Activated naive CD4-positive, alpha-beta T cell treated with anti-CD3 and anti-CD28 coated beads for 36 hours (primary cell): ENCODE measurements around the gene PTPRN2. TPM values are rescaled to one million over a fixed set of nuclear protein-coding genes. Genes with fewer than 3 reads are reported as not detected.

ENCODE experiments used
- CTCF ChIA-PET: fragments of 350-600 bp; sonication (Branson Sonifier 250); formaldehyde crosslinking; loops from one replicate; lab custom pipeline; 2021; ENCODE audit warnings: antibody characterized with exemption; lab: Charles Lee
- DNase-seq: peaks from one replicate; pipeline ENCODE4 v3.0.0-alpha.2; 2020
- H3K27ac Mint-ChIP-seq: one replicate; pipeline ENCODE4 v1.8.0; 2021; ENCODE audit warnings: mild to moderate bottlenecking, mixed read lengths
- H3K27me3 Mint-ChIP-seq: one replicate; pipeline ENCODE4 v1.8.0; 2021; ENCODE audit warnings: low read depth, mixed read lengths
- H3K36me3 Mint-ChIP-seq: one replicate; pipeline ENCODE4 v1.8.0; 2021; ENCODE audit warnings: low read depth, mixed read lengths
- H3K4me1 Mint-ChIP-seq: one replicate; pipeline ENCODE4 v1.8.0; 2021; ENCODE audit warnings: low read depth, mixed read lengths
- H3K4me3 Mint-ChIP-seq: one replicate; pipeline ENCODE4 v1.8.0; 2021; ENCODE audit warnings: mild to moderate bottlenecking, moderate library complexity, mixed read lengths
- H3K9me3 Mint-ChIP-seq: one replicate; pipeline ENCODE4 v1.8.0; 2021; ENCODE audit warnings: mixed read lengths
- intact Hi-C: fragments of 100-400 bp; cut with micrococcal nuclease; formaldehyde crosslinking; loops from one replicate; pipeline ENCODE4 v1.15.1; 2023
- total RNA-seq, 2 experiments: library from RNA; stranded (reverse); gene quantifications; one replicate each; pipeline ENCODE4 v1.2.3, GENCODE V29; 2021

Gene PTPRN2
- total RNA-seq, 2 experiments from 2014 or later, result 0.54 to 0.62 TPM

DNA sequence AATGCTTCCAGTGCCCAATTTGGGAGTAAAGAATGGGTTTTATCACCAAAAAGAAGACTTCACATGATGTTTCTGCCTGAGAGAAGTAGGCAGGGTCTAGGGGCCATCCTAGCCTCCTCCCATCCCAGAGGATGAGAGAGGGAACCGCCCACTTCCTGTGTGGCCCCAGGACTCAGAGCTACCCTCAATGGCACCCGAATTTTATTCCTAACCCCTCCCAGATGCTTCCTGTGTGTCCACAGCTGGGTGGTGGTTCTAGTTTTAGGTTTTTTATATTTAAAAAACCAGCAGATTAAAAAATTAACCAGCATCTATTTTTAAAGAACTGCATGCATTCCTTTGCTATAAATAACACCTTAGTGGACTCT lies 583.5 kb downstream of the PTPRN2 start:
- Mint-ChIP-seq H3K4me3 (no peak overlapping the region), H3K27me3 (no peaks in the 10 kb centered on the region), H3K4me1 (no peaks in the 10 kb centered on the region), H3K9me3 (no peaks in the 10 kb centered on the region), H3K36me3 (no peaks in the 10 kb centered on the region), H3K27ac (no peak overlapping the region)
- intact Hi-C loops, result no loop called here
- CTCF ChIA-PET, result no interaction called here
- no peak for DNase-seq

DNA sequence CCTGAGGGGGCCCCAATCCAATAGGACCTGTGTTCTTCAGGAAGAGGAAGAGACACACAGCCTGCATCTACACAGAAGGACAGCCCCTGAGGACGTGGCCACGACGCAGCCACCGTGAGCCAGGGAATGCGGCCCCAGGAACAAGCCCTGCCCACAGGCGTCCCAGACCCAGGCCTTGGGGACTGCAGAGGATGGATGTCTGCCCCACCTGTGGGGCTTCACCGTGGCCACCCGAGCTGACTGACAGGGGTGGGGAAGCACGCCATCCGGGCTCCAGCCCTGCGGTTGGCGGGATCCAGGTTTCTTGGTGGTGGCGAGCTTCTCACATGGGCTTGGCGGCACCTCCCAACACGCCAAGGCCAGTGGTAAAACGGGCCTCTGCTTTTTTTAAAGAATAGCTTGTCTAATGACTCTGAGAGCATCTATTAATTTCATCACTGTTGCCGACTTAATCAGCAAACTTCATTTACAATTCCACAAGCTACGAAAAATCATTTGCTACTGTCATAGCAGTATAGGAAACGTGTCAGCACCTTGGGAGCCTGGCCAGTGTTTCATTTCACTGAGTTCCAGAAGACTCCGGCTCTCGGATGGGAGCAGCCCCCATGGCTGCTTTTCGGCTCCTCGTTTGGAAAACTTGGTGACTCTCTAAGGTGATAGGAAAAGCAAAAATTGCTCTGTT lies 584.0 kb downstream of the PTPRN2 start:
- H3K27me3 Mint-ChIP-seq, result no peaks in the 10 kb centered on the region
- H3K4me3 Mint-ChIP-seq, result no peak overlapping the region
- no peaks in the 10 kb centered on the region for H3K36me3 Mint-ChIP-seq
- no peak for DNase-seq
- no peaks in the 10 kb centered on the region for H3K4me1 Mint-ChIP-seq
- CTCF ChIA-PET, result no interaction called here
- no peak overlapping the region for H3K27ac Mint-ChIP-seq
- intact Hi-C loops, result no loop called here
- no peaks in the 10 kb centered on the region for H3K9me3 Mint-ChIP-seq

DNA sequence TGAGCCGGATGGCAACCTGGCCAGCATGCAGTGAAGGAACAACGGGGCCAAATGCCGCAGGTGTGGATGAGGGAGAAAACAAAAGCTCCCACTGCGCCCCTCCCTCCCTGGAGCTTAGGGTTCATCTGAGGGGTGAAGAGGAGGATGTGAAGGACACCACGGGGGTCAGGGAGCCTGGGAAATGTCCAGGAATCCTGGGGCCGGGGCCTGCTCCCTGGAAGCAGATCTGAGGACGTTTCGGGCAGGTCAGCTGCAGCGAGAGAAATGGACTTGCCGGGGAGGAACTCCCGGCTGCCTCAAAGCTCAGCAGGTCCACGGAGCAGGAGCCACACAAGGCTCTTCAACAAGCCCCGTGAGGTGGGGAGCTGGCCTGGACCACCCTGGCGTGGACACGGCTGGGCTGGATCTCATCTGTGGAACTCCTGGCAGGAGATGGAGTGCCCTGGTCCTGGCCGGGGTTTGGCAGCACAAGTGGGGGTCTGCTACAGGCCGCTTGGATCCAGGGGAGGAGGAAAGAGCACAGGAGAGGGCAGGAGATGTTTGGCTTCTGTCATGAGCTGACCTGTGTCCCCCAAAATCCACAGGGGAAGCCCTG lies 585.0 kb downstream of the PTPRN2 start:
- no peak for DNase-seq
- H3K27ac Mint-ChIP-seq, result no peak overlapping the region
- H3K4me1 Mint-ChIP-seq, result no peaks in the 10 kb centered on the region
- intact Hi-C loops, result no loop called here
- no peaks in the 10 kb centered on the region for H3K36me3 Mint-ChIP-seq
- H3K4me3 Mint-ChIP-seq, result no peak overlapping the region
- CTCF ChIA-PET, result no interaction called here
- H3K9me3 Mint-ChIP-seq, result no peaks in the 10 kb centered on the region
- H3K27me3 Mint-ChIP-seq, result no peaks in the 10 kb centered on the region

DNA sequence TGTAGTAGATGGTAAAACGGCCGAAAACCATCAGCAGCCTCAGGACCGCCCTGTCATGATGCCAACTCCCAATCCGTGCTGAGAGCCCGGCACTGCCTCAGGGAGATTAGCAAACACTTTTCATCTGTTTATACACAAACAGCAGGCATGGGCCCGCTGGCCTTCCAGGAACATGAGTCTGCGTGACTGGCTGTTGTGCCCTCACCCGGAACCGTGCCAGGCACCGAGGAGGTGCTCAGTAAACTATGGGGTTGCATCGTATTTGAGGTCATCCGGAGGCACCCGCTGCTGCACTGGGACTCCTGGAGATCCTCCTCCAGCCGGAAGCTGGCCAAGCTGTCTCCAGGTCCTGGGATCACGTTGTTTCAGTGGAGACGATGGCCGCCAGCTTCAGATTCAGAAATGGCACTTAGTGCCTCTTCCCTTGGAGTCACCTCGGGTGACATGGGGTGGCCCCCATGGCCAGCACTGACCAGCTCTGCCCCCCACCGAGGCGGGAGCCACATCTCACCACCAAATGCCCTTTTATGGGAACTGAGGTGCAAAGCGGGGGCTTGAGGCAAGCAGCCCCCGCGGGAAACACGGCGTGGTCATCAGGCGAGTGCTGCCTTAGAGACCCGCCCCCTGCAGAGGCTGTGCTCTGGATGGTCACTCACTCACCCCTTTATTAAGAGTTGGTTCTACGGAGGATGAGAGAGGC lies 585.9 kb downstream of the PTPRN2 start:
- intact Hi-C loops, result no loop called here
- Mint-ChIP-seq H3K27me3 (no peaks in the 10 kb centered on the region), H3K4me1 (no peaks in the 10 kb centered on the region), H3K9me3 (no peaks in the 10 kb centered on the region), H3K36me3 (no peaks in the 10 kb centered on the region), H3K27ac (no peak overlapping the region), H3K4me3 (no peak overlapping the region)
- CTCF ChIA-PET, result no interaction called here
- DNase-seq, result no peak

DNA sequence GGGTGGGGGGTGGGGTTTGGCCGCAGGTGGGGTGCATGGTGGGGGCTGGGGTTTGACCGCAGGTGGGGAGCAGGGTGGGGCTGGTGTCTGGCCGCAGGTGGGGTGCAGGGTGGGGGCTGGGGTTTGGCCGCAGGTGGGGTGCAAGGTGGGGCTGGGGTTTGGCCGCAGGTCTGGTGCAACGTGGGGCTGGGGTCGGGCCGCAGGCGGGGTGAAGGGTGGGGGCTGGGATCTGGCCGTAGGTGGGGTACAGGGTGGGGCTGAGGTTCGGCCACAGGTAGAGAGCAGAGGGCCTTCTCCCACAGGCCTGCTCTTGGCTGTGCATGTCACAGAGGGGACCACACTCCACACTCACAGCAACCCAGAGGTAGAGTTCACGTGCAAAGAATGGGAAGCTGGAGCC lies 586.6 kb downstream of the PTPRN2 start:
- no peak overlapping the region for H3K27ac Mint-ChIP-seq
- H3K36me3 Mint-ChIP-seq, result no peaks in the 10 kb centered on the region
- no peaks in the 10 kb centered on the region for H3K4me1 Mint-ChIP-seq
- no peak overlapping the region for H3K4me3 Mint-ChIP-seq
- no peaks in the 10 kb centered on the region for H3K9me3 Mint-ChIP-seq
- DNase-seq, result no peak
- CTCF ChIA-PET, result no interaction called here
- intact Hi-C loops, result no loop called here
- no peaks in the 10 kb centered on the region for H3K27me3 Mint-ChIP-seq

DNA sequence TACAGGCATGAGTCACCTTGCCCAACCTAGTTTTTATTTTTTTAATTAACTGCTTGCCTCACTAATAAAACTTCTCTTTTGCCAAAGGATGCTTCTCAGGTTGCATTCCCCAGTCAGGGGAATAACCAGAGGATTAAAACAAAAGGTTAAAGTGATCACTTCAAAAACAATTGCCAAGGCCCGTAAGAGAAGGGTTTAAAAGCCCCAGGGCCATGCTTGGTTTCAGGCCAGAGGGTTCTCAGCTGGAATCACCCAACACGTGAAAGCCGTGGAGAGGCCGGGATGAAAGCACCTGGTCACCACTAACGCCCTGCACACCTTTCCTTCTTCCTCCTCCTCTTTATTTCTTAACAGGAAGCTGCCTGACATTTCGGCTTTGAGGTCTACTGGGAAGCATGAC lies 587.5 kb downstream of the PTPRN2 start:
- H3K27ac Mint-ChIP-seq, result no peak overlapping the region
- CTCF ChIA-PET, result no interaction called here
- intact Hi-C loops, result no loop called here
- no peaks in the 10 kb centered on the region for H3K9me3 Mint-ChIP-seq
- no peaks in the 10 kb centered on the region for H3K27me3 Mint-ChIP-seq
- H3K4me3 Mint-ChIP-seq, result no peak overlapping the region
- H3K4me1 Mint-ChIP-seq, result no peaks in the 10 kb centered on the region
- no peak for DNase-seq
- H3K36me3 Mint-ChIP-seq, result no peaks in the 10 kb centered on the region

DNA sequence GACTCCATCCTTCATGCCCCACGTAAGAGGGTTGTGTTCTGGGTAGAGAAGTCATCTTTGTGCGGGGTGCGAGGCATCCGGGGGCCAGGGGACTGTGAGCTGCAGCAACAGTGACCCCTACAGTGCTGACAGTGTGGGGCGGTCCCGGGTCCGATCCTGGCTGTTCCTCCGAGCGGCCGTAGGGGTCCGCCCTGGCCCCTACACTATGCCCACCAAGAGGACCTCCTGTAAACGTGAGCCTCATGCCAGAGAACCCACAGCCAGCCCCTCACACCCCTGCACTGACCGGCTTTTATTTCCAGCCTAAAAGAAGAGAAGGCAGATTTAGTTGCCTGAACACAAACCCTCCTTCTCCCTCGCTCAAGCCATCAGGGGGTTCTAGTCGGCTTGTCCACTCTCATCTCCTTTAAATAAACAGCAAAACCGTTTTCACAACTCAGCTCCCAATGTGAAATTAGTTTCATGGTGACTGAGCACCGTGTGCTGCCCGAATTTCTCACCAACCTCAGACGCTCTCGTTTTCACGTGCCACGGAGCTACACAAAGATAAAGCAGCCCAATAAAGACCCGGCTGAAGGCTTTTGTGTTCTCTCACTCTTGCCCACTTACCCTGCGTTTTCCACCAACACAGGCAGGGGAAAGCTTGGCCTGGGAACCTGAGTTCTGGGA lies 588.6 kb downstream of the PTPRN2 start:
- H3K4me3 Mint-ChIP-seq, result no peak overlapping the region
- H3K9me3 Mint-ChIP-seq, result no peaks in the 10 kb centered on the region
- no peak overlapping the region for H3K27ac Mint-ChIP-seq
- no peaks in the 10 kb centered on the region for H3K36me3 Mint-ChIP-seq
- intact Hi-C loops, result no loop called here
- no peaks in the 10 kb centered on the region for H3K27me3 Mint-ChIP-seq
- no peaks in the 10 kb centered on the region for H3K4me1 Mint-ChIP-seq
- DNase-seq, result no peak
- CTCF ChIA-PET, result no interaction called here

DNA sequence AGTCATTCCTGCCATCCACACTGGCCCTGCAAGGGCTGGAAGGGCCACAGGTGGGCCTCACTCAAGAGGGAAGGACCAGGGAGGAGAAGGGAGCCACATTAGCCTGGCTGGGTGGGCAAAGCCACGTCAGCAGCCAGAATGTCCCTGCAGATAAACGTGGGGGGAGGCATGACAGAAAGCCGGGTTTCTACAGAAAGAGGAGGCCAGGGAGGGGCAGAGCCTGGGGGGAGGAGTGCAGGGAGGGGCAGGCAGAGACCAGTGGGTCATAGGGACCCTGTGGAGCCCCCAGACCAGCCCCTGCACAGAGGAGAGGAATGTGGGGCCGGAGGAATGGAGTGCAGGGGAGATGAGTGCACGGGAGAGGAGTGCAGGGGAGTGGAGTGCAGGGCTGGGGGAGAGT lies 590.2 kb downstream of the PTPRN2 start:
- no peak overlapping the region for H3K27ac Mint-ChIP-seq
- no peaks in the 10 kb centered on the region for H3K4me1 Mint-ChIP-seq
- no peaks in the 10 kb centered on the region for H3K36me3 Mint-ChIP-seq
- no peak for DNase-seq
- no peak overlapping the region for H3K4me3 Mint-ChIP-seq
- no peaks in the 10 kb centered on the region for H3K27me3 Mint-ChIP-seq
- CTCF ChIA-PET, result no interaction called here
- intact Hi-C loops, result no loop called here
- H3K9me3 Mint-ChIP-seq, result no peaks in the 10 kb centered on the region

DNA sequence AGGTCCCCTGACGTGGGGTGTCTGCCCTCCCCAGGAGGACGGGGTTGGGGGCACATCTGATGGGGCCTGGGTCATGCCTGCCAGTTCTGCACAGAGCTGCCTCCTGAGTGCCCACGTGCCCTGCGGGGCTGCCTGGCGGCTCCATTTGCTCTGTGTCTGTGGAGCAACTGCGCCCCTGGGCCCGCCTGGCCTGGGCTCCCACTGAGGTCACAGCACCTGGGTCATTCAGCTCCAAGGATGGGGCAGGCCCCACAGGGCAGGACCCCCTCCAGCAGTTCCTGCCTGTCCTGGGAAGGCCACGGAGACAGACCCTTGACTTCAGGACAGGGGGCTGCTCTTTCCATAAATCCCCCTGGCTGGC lies 590.6 kb downstream of the PTPRN2 start:
- Mint-ChIP-seq H3K9me3 (no peaks in the 10 kb centered on the region), H3K4me1 (no peaks in the 10 kb centered on the region), H3K36me3 (no peaks in the 10 kb centered on the region), H3K27ac (no peak overlapping the region), H3K4me3 (no peak overlapping the region), H3K27me3 (no peaks in the 10 kb centered on the region)
- CTCF ChIA-PET, result no interaction called here
- intact Hi-C loops, result no loop called here
- no peak for DNase-seq

DNA sequence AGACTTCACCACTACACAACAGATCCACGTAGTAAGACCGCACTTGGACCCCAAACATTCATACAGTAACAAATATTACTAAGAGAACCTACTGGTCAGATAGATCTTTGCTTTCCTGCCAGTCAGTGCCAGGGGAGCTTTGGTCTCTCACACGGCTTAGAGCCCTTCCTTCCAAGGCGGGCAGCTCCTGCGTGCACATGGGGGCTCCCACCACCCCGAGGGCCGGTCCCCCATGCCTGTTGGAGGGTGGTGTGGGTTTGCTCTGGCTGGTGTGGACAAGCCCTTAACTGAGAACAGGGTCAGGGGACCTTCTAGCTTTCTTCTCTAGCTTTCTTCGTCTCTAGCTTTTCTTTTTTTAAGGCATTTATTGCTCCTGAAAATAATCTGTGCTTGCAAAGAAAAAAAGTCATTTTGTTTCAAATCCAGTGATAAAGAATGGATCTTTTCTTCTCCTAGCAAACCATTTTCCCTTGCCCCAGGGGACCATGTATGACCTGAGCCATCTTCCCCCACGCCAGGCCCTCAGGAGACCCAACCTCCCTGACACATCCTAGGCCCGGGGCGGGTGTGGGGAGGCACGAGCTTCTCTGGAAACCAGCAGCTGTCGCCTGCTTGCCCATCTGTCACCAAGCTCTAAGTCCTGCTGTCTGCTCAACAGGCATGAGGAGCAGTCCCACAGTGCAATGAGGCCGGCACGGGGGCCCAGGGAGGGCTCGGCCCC lies 591.1 kb downstream of the PTPRN2 start:
- no peaks in the 10 kb centered on the region for H3K9me3 Mint-ChIP-seq
- no peaks in the 10 kb centered on the region for H3K4me1 Mint-ChIP-seq
- H3K27me3 Mint-ChIP-seq, result no peaks in the 10 kb centered on the region
- CTCF ChIA-PET, result no interaction called here
- no peak overlapping the region for H3K27ac Mint-ChIP-seq
- no peak for DNase-seq
- intact Hi-C loops, result no loop called here
- H3K4me3 Mint-ChIP-seq, result no peak overlapping the region
- no peaks in the 10 kb centered on the region for H3K36me3 Mint-ChIP-seq

DNA sequence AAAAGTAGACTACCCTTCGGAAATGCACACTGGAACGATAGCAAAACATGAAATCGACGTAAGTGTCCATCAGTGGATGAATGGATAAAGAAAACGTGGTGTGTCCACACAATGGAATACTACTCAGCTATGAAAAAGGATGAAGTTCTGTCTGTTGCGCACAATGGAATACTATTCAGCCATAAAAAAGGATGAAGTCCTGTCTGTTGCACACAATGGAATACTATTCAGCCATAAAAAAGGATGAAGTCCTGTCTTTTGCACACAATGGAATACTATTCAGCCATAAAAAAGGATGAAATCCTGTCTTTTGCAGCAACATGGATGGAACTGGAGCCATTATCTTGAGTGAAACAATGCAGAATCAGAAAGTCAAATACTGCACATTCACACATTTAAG lies 591.8 kb downstream of the PTPRN2 start:
- no peak overlapping the region for H3K4me3 Mint-ChIP-seq
- H3K36me3 Mint-ChIP-seq, result no peaks in the 10 kb centered on the region
- H3K27me3 Mint-ChIP-seq, result no peaks in the 10 kb centered on the region
- no peak overlapping the region for H3K27ac Mint-ChIP-seq
- no peak for DNase-seq
- intact Hi-C loops, result no loop called here
- CTCF ChIA-PET, result no interaction called here
- no peaks in the 10 kb centered on the region for H3K4me1 Mint-ChIP-seq
- H3K9me3 Mint-ChIP-seq, result no peaks in the 10 kb centered on the region

DNA sequence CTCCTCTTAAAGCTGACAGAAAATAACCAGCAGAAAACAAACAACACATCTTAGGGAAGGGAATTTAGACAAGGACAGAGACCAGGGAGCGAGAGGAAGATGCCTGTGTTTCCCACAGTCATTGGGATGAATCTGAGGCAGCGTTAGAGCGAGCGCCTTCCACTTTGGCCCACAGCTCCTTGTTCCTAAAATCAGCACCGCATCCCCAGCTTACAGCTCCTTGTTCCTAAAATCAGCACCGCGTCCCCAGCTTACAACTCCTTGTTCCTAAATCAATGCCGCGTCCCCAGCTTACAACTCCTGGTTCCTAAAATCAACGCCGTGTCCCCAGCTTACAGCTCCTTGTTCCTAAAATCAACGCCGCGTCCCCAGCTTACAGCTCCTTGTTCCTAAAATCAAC lies 593.3 kb downstream of the PTPRN2 start:
- H3K36me3 Mint-ChIP-seq, result no peaks in the 10 kb centered on the region
- intact Hi-C loops, result no loop called here
- no peaks in the 10 kb centered on the region for H3K27me3 Mint-ChIP-seq
- DNase-seq, result no peak
- H3K27ac Mint-ChIP-seq, result no peak overlapping the region
- CTCF ChIA-PET, result interaction anchor here (0.6 kb wide), 1 partner anchor 25 kb away, joined by 3 read pairs; no protein-coding TSS in a partner anchor
- no peak overlapping the region for H3K4me3 Mint-ChIP-seq
- H3K4me1 Mint-ChIP-seq, result no peaks in the 10 kb centered on the region
- no peaks in the 10 kb centered on the region for H3K9me3 Mint-ChIP-seq
